Endothelial cell (in vitro differentiated cells): ENCODE measurements around the gene MAP4K5. TPM values are rescaled to one million over a fixed set of nuclear protein-coding genes. Genes with fewer than 3 reads are reported as not detected.

Experiments
- DNase-seq: peaks from one replicate; pipeline ENCODE4 v3.0.0; 2021; ENCODE audit warnings: low spot score
- H3K27ac Mint-ChIP-seq: one replicate; pipeline ENCODE4 v1.8.0; 2021; ENCODE audit warnings: mixed read lengths, inconsistent platforms; ENCODE audit not compliant: unreplicated experiment
- H3K27me3 Mint-ChIP-seq: one replicate; pipeline ENCODE4 v1.8.0; 2021; ENCODE audit warnings: mild to moderate bottlenecking, moderate library complexity, mixed read lengths, inconsistent platforms; ENCODE audit not compliant: unreplicated experiment
- H3K36me3 Mint-ChIP-seq: one replicate; pipeline ENCODE4 v1.8.0; 2021; ENCODE audit warnings: mild to moderate bottlenecking, low read depth, mixed read lengths, inconsistent platforms; ENCODE audit not compliant: unreplicated experiment
- H3K4me1 Mint-ChIP-seq: one replicate; pipeline ENCODE4 v1.8.0; 2021; ENCODE audit warnings: mild to moderate bottlenecking, mixed read lengths, inconsistent platforms; ENCODE audit not compliant: unreplicated experiment
- H3K4me3 Mint-ChIP-seq: one replicate; pipeline ENCODE4 v1.8.0; 2021; ENCODE audit warnings: mild to moderate bottlenecking, mixed read lengths, inconsistent platforms; ENCODE audit not compliant: unreplicated experiment
- H3K9me3 Mint-ChIP-seq: one replicate; pipeline ENCODE4 v1.8.0; 2021; ENCODE audit warnings: mixed read lengths, inconsistent platforms; ENCODE audit not compliant: unreplicated experiment
- total RNA-seq: library from RNA; stranded (reverse); fragmentation: NEBNext Ultra II Directional; extraction: Animal tissue kit (Norgen Biotek cat#: 25700); gene quantifications from one replicate; pipeline ENCODE4 v1.2.1, GENCODE V29; 2021; ENCODE audit not compliant: unreplicated experiment
- TF ChIP-seq, protein P1 (sequence below): fragments of 200-600 bp; sonication (generic); IDR thresholded peaks from one replicate; pipeline ENCODE4 v1.5.0; 2021; ENCODE audit warnings: antibody characterized with exemption; ENCODE audit not compliant: unreplicated experiment

Gene MAP4K5
- total RNA-seq, 1 donor from 2014 or later = 99.3 TPM

- Mint-ChIP-seq H3K4me1 (peaks cover 48% of the 10 kb centered on the region), H3K27ac (peak overlapping the region; percentile 61), H3K4me3 (peak overlapping the region; percentile 98), H3K36me3 (peaks cover 18% of the 10 kb centered on the region), H3K9me3 (no peaks in the 10 kb centered on the region), H3K27me3 (peaks cover 6% of the 10 kb centered on the region)
- DNase-seq = no peak
- TF ChIP-seq, protein P1, sequence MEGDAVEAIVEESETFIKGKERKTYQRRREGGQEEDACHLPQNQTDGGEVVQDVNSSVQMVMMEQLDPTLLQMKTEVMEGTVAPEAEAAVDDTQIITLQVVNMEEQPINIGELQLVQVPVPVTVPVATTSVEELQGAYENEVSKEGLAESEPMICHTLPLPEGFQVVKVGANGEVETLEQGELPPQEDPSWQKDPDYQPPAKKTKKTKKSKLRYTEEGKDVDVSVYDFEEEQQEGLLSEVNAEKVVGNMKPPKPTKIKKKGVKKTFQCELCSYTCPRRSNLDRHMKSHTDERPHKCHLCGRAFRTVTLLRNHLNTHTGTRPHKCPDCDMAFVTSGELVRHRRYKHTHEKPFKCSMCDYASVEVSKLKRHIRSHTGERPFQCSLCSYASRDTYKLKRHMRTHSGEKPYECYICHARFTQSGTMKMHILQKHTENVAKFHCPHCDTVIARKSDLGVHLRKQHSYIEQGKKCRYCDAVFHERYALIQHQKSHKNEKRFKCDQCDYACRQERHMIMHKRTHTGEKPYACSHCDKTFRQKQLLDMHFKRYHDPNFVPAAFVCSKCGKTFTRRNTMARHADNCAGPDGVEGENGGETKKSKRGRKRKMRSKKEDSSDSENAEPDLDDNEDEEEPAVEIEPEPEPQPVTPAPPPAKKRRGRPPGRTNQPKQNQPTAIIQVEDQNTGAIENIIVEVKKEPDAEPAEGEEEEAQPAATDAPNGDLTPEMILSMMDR = no peak
Observed at GRCh38 chr14:50529288-50530179, 2.8 kb downstream of the MAP4K5 start.

GRCh38 chr14:50528000-50528399, 4.4 kb downstream of the MAP4K5 start:
- Mint-ChIP-seq H3K9me3 (no peaks in the 10 kb centered on the region), H3K4me1 (peaks cover 59% of the 10 kb centered on the region), H3K36me3 (peaks cover 25% of the 10 kb centered on the region), H3K27me3 (peaks cover 4% of the 10 kb centered on the region), H3K27ac (no peak overlapping the region), H3K4me3 (no peak overlapping the region)
- TF ChIP-seq, protein P1 = no peak
- no peak for DNase-seq

GRCh38 chr14:50524731-50525515, 7.4 kb downstream of the MAP4K5 start:
- Mint-ChIP-seq H3K36me3 (peaks cover 23% of the 10 kb centered on the region), H3K9me3 (no peaks in the 10 kb centered on the region), H3K27me3 (no peaks in the 10 kb centered on the region), H3K4me1 (peaks cover 46% of the 10 kb centered on the region), H3K27ac (peak overlapping the region; percentile 12), H3K4me3 (no peak overlapping the region)
- TF ChIP-seq, protein P1 = no peak
- DNase-seq = no peak

DNA sequence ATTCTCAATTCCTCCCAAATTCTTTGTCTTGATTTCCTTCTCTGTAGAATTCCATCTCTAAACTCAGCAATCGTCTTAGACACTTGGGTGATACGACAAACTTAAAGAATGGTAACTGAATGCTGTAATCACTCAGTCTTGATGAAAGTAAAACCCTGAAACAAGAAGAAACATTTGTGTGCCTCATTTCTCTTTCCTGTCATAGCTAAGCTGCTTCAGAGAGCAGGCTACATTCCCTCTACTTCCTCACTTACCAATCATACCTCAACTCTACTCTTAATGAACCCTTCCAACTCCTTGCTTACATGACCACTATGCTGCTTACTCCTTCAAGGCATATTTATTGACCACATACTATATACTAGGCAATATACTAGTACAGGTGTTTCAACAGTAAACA, 8.3 kb downstream of the MAP4K5 start:
- H3K27me3 Mint-ChIP-seq = no peaks in the 10 kb centered on the region
- H3K9me3 Mint-ChIP-seq = no peaks in the 10 kb centered on the region
- DNase-seq = no peak
- H3K4me1 Mint-ChIP-seq = peaks cover 38% of the 10 kb centered on the region
- no peak overlapping the region for H3K4me3 Mint-ChIP-seq
- H3K27ac Mint-ChIP-seq = no peak overlapping the region
- TF ChIP-seq, protein P1 = no peak
- H3K36me3 Mint-ChIP-seq = peaks cover 21% of the 10 kb centered on the region
